GM06990 (cell line): Measurements from ENCODE around the gene NECTIN3.
A peak's percentile ranks its signal among the peaks of the same experiment; 100 is the strongest.

ENCODE experiments used
- DNase-seq: peaks from one replicate; pipeline ENCODE4 v3.0.0-alpha.2; 2011; ENCODE audit not compliant: insufficient read length; ENCODE audit errors: extremely low read depth
- H3K27me3 ChIP-seq: replicated peaks from 2 replicates; pipeline ENCODE4 v1.6.0; 2011; ENCODE audit warnings: low read length; ENCODE audit not compliant: control insufficient read depth, insufficient read depth
- H3K36me3 ChIP-seq: 2 replicates; pipeline ENCODE4 v1.5.1; 2011; ENCODE audit warnings: low read length; ENCODE audit not compliant: control insufficient read depth, insufficient read depth
- H3K4me3 ChIP-seq: replicated peaks from 2 replicates; pipeline ENCODE4 v1.5.1; 2011; ENCODE audit warnings: low read depth, mild to moderate bottlenecking, control low read depth, low read length
- CTCF ChIP-seq: IDR thresholded peaks from 2 replicates; pipeline ENCODE4 v1.5.1; 2011; ENCODE audit warnings: low read length, control low read depth, mild to moderate bottlenecking, inconsistent platforms; ENCODE audit not compliant: insufficient read depth, poor library complexity, severe bottlenecking

Gene NECTIN3

GRCh38 chr3:111236836-111237713 lies 165.5 kb downstream of the NECTIN3 start:
- no peak for TF ChIP-seq CTCF
- no peaks in the 10 kb centered on the region for H3K36me3 ChIP-seq
- H3K4me3 ChIP-seq: no peak overlapping the region
- no peaks in the 10 kb centered on the region for H3K27me3 ChIP-seq
- DNase-seq: no peak

DNA sequence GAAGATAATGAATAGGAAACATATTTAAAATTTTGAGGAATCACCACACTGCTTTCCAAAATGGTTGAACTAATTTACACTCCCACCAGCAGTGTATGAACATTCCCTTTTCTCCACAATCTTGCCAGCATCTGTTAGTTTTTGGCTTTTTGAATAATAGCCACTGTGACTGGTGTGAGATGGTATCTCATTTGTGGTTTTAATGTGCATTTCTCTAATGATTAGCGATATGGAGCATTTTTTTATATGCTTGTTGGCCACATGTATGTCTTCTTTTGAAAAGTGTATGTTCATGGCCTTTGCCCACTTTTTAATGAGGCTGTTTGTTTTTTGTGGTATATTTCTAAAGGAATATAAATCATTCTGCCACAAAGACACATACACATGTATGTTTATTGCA lies 166.3 kb downstream of the NECTIN3 start:
- Histone ChIP-seq H3K27me3 (no peaks in the 10 kb centered on the region), H3K4me3 (no peak overlapping the region), H3K36me3 (no peaks in the 10 kb centered on the region)
- no peak for TF ChIP-seq CTCF
- DNase-seq: no peak

DNA sequence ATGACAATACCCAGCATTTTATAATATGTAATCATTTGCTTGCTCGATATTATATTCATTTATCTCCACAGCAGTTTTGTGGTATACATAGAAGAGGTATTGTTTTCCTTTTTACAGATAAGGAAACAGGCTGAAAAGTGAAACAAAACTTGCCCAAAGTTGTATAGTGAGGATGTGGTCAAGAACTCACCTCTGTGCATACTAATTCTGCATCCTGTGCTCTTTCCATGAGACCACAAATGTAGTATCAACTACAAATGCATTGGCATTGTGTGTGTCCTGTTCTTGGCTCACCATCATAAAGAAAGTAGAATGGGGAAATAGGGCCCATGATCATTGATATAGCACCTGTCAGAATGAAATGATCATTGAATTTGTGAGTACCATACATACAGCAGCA lies 167.3 kb downstream of the NECTIN3 start:
- Histone ChIP-seq H3K4me3 (no peak overlapping the region), H3K27me3 (no peaks in the 10 kb centered on the region), H3K36me3 (no peaks in the 10 kb centered on the region)
- no peak for TF ChIP-seq CTCF
- peak; percentile 1 for DNase-seq

DNA sequence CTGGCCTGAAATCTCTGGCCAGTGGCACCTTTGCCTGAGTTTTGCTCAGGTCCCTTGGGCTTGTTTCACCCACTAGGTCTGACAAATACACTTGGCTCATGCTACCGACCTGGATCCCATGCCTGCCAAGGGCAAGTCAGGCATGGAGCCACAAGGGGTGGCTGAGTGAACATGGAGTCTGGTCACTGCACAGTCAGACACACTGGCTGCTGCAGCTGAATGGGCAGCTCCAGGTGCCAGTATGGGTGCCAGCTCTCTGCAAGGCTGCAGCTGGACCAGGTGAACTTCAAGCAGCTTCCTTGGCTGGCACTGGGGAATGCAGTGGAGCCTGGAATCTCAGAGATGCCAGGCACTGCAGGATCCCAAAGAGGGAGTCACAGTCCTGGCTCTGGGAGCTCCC lies 170.3 kb downstream of the NECTIN3 start:
- no peak for DNase-seq
- Histone ChIP-seq H3K27me3 (no peaks in the 10 kb centered on the region), H3K4me3 (no peak overlapping the region), H3K36me3 (no peaks in the 10 kb centered on the region)
- no peak for TF ChIP-seq CTCF
